Ovary (tissue), 9 donors: ENCODE data around the gene LGALS8. TPM values are rescaled to one million over a fixed set of nuclear protein-coding genes. Genes with fewer than 3 reads are reported as not detected.
A peak's percentile ranks its signal among the peaks of the same experiment; 100 is the strongest.
"Not testable (repeated sequence)": the region's sequence is repeated elsewhere in the genome, so short reads cannot be mapped to it uniquely, and the experiment has no call there.

Experiments
- DNase-seq, 5 donors: peaks; one replicate each; pipeline ENCODE4 v3.0.0-alpha.2; 2019 to 2020
- H3K27ac ChIP-seq, 2 donors: fragments of 200-600 bp; one replicate each; pipeline versions ENCODE4 v1.5.1 to v1.8.0; 2019 to 2022
- H3K27me3 ChIP-seq: fragments of 200-600 bp; one replicate; pipeline ENCODE4 v1.8.0; 2022
- H3K36me3 ChIP-seq: fragments of 200-600 bp; sonication (generic); one replicate; pipeline ENCODE4 v1.5.1; 2019
- H3K4me1 ChIP-seq: one replicate; pipeline ENCODE4 v1.8.1; 2013; ENCODE audit warnings: mild to moderate bottlenecking, moderate library complexity; ENCODE audit not compliant: insufficient read depth
- H3K4me3 ChIP-seq: fragments of 200-600 bp; sonication (generic); one replicate; pipeline ENCODE4 v1.5.1; 2017
- H3K9me3 ChIP-seq, 2 donors: fragments of 200-600 bp in 1 of 2; sonication (generic) in 1 of 2; one replicate each; pipeline versions ENCODE4 v1.5.1 to v1.8.1; 2013 to 2019; ENCODE audit warnings: mild to moderate bottlenecking in 1 of 2, moderate library complexity in 1 of 2
- CTCF ChIP-seq, 3 donors: fragments of 450-650 bp in 2 of 3; fragments of 200-600 bp in 1 of 3; IDR thresholded peaks; one replicate each; pipeline versions ENCODE4 v1.5.1 to v1.8.0; 2016 to 2022; ENCODE audit warnings: antibody characterized with exemption in 3 of 3, mild to moderate bottlenecking in 1 of 3
- EP300 ChIP-seq: sonication (generic); formaldehyde crosslinking; IDR thresholded peaks from one replicate; pipeline ENCODE4 v1.6.1; 2017; ENCODE audit warnings: antibody characterized with exemption
- POLR2A ChIP-seq: fragments of 450-650 bp; IDR thresholded peaks from one replicate; pipeline ENCODE4 v1.6.1; 2017; ENCODE audit warnings: antibody characterized with exemption, mild to moderate bottlenecking, moderate library complexity
- WGBS, 3 donors: extraction: QIAGEN DNeasy Blood & Tissue Kit in 1 of 3; methylation state at CpG; one replicate each; pipeline versions ENCODE4 v1.1.5 to v1.1.7; 2013 to 2017; 5-methylcytosine and 5-hydroxymethylcytosine counted together
- intact Hi-C, 4 donors: fragments of 100-400 bp; cut with DNase I; formaldehyde crosslinking; loops; one replicate each; pipeline versions ENCODE4 v1.11.0 to v1.15.1; 2022 to 2023
- polyA plus RNA-seq, 2 donors: library from polyadenylated mRNA; stranded (reverse); fragments of 200-250 nt in 1 of 2; fragments of 350-450 nt in 1 of 2; fragmentation: Illumina TruSeq in 1 of 2; extraction: RNeasy Lipid Tissue Mini Kit (QIAGEN cat#74804) in 1 of 2; gene quantifications; one replicate each; pipeline ENCODE4 v1.2.3, GENCODE V29; 2013 to 2014
- total RNA-seq, 7 donors: library from RNA; depleted of rRNA in 2 of 7; stranded (reverse); fragments of >200 nt in 2 of 7; fragmentation: NEBNext Ultra II Directional in 3 of 7; extraction: Animal tissue kit (Norgen Biotek cat#: 25700) in 3 of 7; gene quantifications; one replicate each; pipeline versions ENCODE4 v1.1.0 to v1.2.4, GENCODE V29; 2016 to 2023
- donor health status: DM: no; HTN: no; CAD: no; lungs with moderate emphysema.
- donor health status: DM: no; HTN: no; CAD: no.
- donor health status: Bipolar disorder and iron deficiency.
- donor health status: DM: yes; HTN: yes; CAD: no.
- donor health status: DM: no; HTN: no; CAD: no.
- donor health status: DM: yes; HTN: yes; CAD: no.

Gene LGALS8
- total and polyA plus RNA-seq, 9 donors = 23.7 to 91.2 (median 44.5) TPM

- no peaks in the 10 kb centered on the region for H3K9me3 ChIP-seq
- TF ChIP-seq POLR2A = no peak
- TF ChIP-seq CTCF (IDR thresholded peaks at IDR 0.05) = no peak
- TF ChIP-seq EP300 = no peak
- peaks cover 1% of the 10 kb centered on the region for H3K4me1 ChIP-seq
- no peak overlapping the region for H3K4me3 ChIP-seq
- no peak overlapping the region for H3K27ac ChIP-seq
- no peak for DNase-seq
- intact Hi-C loops = loop anchor here in 2 of 4 donors (2.0 to 10.0 kb wide), 2 partner anchors 372 to 376 kb away; no protein-coding TSS in a partner anchor
- H3K27me3 ChIP-seq = no peaks in the 10 kb centered on the region
- 45 to 58% (median 57%) methylated on average over 4 of the region's 4 CpGs for WGBS, 3 donors
- no peaks in the 10 kb centered on the region for H3K36me3 ChIP-seq
Observed at GRCh38 chr1:236486356-236487002, 37.3 kb upstream of the LGALS8 start.

GRCh38 chr1:236489161-236489560 is 34.6 kb upstream of the LGALS8 start:
- H3K4me3 ChIP-seq, H3K36me3 ChIP-seq, DNase-seq, H3K27me3 ChIP-seq, H3K9me3 ChIP-seq, H3K27ac ChIP-seq, H3K4me1 ChIP-seq: not testable (repeated sequence)
- 89 to 94% (median 92%) methylated on average over 3 of the region's 3 CpGs for WGBS, 3 donors
- intact Hi-C loops = loop anchor here in 1 of 4 donors (10.0 kb wide), 1 partner anchor 374 kb away; no protein-coding TSS in a partner anchor

- no peaks in the 10 kb centered on the region for H3K9me3 ChIP-seq
- intact Hi-C loops = loop anchor here in 3 of 4 donors (5.0 to 10.0 kb wide), 3 partner anchors 335 to 388 kb away; no protein-coding TSS in a partner anchor
- H3K4me1 ChIP-seq = peaks cover 1% of the 10 kb centered on the region
- 27 to 30% (median 29%) methylated on average over 11 of the region's 11 CpGs for WGBS, 3 donors
- TF ChIP-seq EP300 = no peak
- peak in 2 of 3 donors; percentile 22 to 37 for TF ChIP-seq CTCF (IDR thresholded peaks at IDR 0.05)
- no peak overlapping the region for H3K27ac ChIP-seq
- DNase-seq = no peak
- H3K36me3 ChIP-seq = no peaks in the 10 kb centered on the region
- H3K27me3 ChIP-seq = no peaks in the 10 kb centered on the region
- H3K4me3 ChIP-seq = no peak overlapping the region
Observed at GRCh38 chr1:236489710-236490377, 33.9 kb upstream of the LGALS8 start.

GRCh38 chr1:236491469-236492136 is 32.2 kb upstream of the LGALS8 start:
- H3K27ac ChIP-seq = no peak overlapping the region
- peaks cover 1% of the 10 kb centered on the region for H3K4me1 ChIP-seq
- no peaks in the 10 kb centered on the region for H3K9me3 ChIP-seq
- no peaks in the 10 kb centered on the region for H3K36me3 ChIP-seq
- intact Hi-C loops = loop anchor here in 2 of 4 donors (5.0 to 10.0 kb wide), 2 partner anchors 333 to 389 kb away; no protein-coding TSS in a partner anchor
- no peak for TF ChIP-seq CTCF (IDR thresholded peaks at IDR 0.05)
- TF ChIP-seq EP300 = no peak
- TF ChIP-seq POLR2A = no peak
- no peak for DNase-seq
- no peaks in the 10 kb centered on the region for H3K27me3 ChIP-seq
- no peak overlapping the region for H3K4me3 ChIP-seq
- 71 to 78% (median 74%) methylated on average over 10 of the region's 10 CpGs for WGBS, 3 donors
